Hepatocyte (in vitro differentiated cells): ENCODE measurements around the gene KRTAP10-1. TPM values are rescaled to one million over a fixed set of nuclear protein-coding genes. Genes with fewer than 3 reads are reported as not detected.
"Not testable (repeated sequence)": the region's sequence is repeated elsewhere in the genome, so short reads cannot be mapped to it uniquely, and the experiment has no call there.

Experiments used
- DNase-seq: peaks from one replicate; pipeline ENCODE4 v3.0.0-alpha.2; 2016; ENCODE audit warnings: low spot score
- H2AFZ ChIP-seq: fragments of 200-600 bp; sonication (generic); 2 replicates; pipeline ENCODE4 v1.6.0; 2016; ENCODE audit warnings: antibody characterized with exemption, mild to moderate bottlenecking
- H3K27ac ChIP-seq: fragments of 200-600 bp; sonication (generic); 2 replicates; pipeline ENCODE4 v1.5.1; 2016; ENCODE audit warnings: mild to moderate bottlenecking
- H3K27me3 ChIP-seq: fragments of 200-600 bp; sonication (generic); 2 replicates; pipeline ENCODE4 v1.6.1; 2016
- H3K36me3 ChIP-seq: fragments of 200-600 bp; sonication (generic); replicated peaks from 2 replicates; pipeline ENCODE4 v1.5.1; 2016; ENCODE audit warnings: low read depth; ENCODE audit not compliant: insufficient read depth
- H3K4me1 ChIP-seq: fragments of 200-600 bp; sonication (generic); 2 replicates; pipeline ENCODE4 v1.5.1; 2016; ENCODE audit warnings: mild to moderate bottlenecking, moderate library complexity; ENCODE audit not compliant: insufficient read depth
- H3K4me2 ChIP-seq: fragments of 200-600 bp; sonication (generic); 2 replicates; pipeline ENCODE4 v1.6.0; 2016
- H3K4me3 ChIP-seq: fragments of 200-600 bp; sonication (generic); 2 replicates; pipeline ENCODE4 v1.5.1; 2016; ENCODE audit warnings: mild to moderate bottlenecking
- H3K79me2 ChIP-seq: fragments of 200-600 bp; sonication (generic); 2 replicates; pipeline ENCODE4 v1.6.0; 2017; ENCODE audit warnings: mild to moderate bottlenecking
- H3K9me2 ChIP-seq: fragments of 200-600 bp; sonication (generic); replicated peaks from 2 replicates; pipeline ENCODE4 v1.6.0; 2017; ENCODE audit warnings: mild to moderate bottlenecking; ENCODE audit not compliant: insufficient read depth
- H3K9me3 ChIP-seq: fragments of 200-600 bp; sonication (generic); 2 replicates; pipeline ENCODE4 v1.5.1; 2016; ENCODE audit warnings: low read depth, mild to moderate bottlenecking
- H4K20me1 ChIP-seq: fragments of 200-600 bp; sonication (generic); 2 replicates; pipeline ENCODE4 v1.6.0; 2016; ENCODE audit warnings: mild to moderate bottlenecking; ENCODE audit not compliant: insufficient read depth, poor library complexity, severe bottlenecking
- EZH2 ChIP-seq: fragments of 200-600 bp; sonication (generic); IDR thresholded peaks from 2 replicates; pipeline ENCODE4 v1.6.1; 2016; ENCODE audit warnings: antibody characterized with exemption, mild to moderate bottlenecking, borderline replicate concordance
- EZH2phosphoT487 ChIP-seq: fragments of 200-600 bp; sonication (generic); IDR thresholded peaks from one replicate; pipeline ENCODE4 v1.6.1; 2018; ENCODE audit warnings: antibody characterized with exemption, mild to moderate bottlenecking, low read depth, moderate library complexity; ENCODE audit not compliant: unreplicated experiment, severe bottlenecking
- WGBS: methylation state at CpG from one replicate; pipeline ENCODE4 v1.1.6; 2016; ENCODE audit warnings: low lambda C conversion rate; ENCODE audit errors: missing lambda C conversion rate; 5-methylcytosine and 5-hydroxymethylcytosine counted together
- polyA plus RNA-seq: library from polyadenylated mRNA; unstranded; fragments of >200 nt; fragmentation: Nextera tagmentation; extraction: Ambion mirVana; gene quantifications from 2 replicates; pipeline ENCODE4 v1.2.1, GENCODE V29; 2016
- total RNA-seq: library from RNA; depleted of rRNA; stranded (reverse); fragments of >200 nt; gene quantifications from 2 replicates; pipeline ENCODE4 v1.2.3, GENCODE V29; 2014
- TF ChIP-seq, protein P1 (sequence below): fragments of 200-600 bp; sonication (generic); IDR thresholded peaks from 2 replicates; pipeline ENCODE4 v1.5.1; 2016; ENCODE audit warnings: antibody characterized with exemption, mild to moderate bottlenecking; ENCODE audit not compliant: poor library complexity

Gene KRTAP10-1
- total and polyA plus RNA-seq, 2 experiments from 2014 or later, result not detected

DNA sequence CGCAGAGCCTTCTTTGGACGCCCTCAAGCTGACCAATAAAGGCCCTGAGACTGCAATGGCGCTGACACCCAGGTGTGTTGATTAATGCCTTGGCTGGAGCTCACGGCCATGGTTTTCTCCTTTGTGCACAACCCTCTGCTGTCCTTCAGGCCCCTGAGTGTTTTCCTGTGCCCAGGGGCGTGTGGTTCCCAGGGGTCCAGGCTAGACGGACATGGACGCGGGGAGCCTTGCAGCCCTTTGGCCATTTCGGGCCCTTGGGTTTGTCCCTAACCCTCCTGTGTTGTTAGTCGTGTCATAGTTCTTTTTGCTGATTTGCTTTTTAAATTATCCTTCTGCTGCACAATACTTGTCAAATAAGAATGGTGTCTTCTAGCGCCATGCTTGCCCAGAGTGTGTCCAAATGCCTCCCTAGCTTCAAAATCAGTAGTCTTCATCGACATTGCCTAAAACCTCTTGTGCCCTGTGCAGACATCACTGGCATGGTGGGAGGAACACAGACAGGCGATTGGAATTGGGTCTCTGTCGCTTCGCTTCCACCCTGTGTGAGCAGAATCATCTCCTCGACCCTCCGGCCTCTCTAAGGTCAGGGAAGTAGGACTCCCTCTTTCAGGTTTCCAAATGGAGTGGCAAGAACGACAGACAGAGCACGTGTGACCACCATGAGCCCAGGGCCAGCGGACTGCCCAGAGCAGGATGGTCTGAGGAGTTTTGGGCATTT, 35.5 kb upstream of the KRTAP10-1 start:
- DNase-seq, result no peak
- TF ChIP-seq, protein P1, sequence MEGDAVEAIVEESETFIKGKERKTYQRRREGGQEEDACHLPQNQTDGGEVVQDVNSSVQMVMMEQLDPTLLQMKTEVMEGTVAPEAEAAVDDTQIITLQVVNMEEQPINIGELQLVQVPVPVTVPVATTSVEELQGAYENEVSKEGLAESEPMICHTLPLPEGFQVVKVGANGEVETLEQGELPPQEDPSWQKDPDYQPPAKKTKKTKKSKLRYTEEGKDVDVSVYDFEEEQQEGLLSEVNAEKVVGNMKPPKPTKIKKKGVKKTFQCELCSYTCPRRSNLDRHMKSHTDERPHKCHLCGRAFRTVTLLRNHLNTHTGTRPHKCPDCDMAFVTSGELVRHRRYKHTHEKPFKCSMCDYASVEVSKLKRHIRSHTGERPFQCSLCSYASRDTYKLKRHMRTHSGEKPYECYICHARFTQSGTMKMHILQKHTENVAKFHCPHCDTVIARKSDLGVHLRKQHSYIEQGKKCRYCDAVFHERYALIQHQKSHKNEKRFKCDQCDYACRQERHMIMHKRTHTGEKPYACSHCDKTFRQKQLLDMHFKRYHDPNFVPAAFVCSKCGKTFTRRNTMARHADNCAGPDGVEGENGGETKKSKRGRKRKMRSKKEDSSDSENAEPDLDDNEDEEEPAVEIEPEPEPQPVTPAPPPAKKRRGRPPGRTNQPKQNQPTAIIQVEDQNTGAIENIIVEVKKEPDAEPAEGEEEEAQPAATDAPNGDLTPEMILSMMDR, result no peak
- TF ChIP-seq EZH2phosphoT487 (no peak), EZH2 (no peak)
- H4K20me1 ChIP-seq, result no peaks in the 10 kb centered on the region
- no peaks in the 10 kb centered on the region for H3K9me2 ChIP-seq
- WGBS, result 93% methylated on average over 20 of the region's 20 CpGs
- no peak overlapping the region for H3K4me3 ChIP-seq
- no peaks in the 10 kb centered on the region for H3K36me3 ChIP-seq
- no peaks in the 10 kb centered on the region for H3K9me3 ChIP-seq
- no peaks in the 10 kb centered on the region for H3K79me2 ChIP-seq
- no peak overlapping the region for H3K27ac ChIP-seq
- no peak overlapping the region for H3K4me2 ChIP-seq
- H3K4me1 ChIP-seq, result peaks cover 3% of the 10 kb centered on the region
- no peaks in the 10 kb centered on the region for H3K27me3 ChIP-seq
- no peak overlapping the region for H2AFZ ChIP-seq

DNA sequence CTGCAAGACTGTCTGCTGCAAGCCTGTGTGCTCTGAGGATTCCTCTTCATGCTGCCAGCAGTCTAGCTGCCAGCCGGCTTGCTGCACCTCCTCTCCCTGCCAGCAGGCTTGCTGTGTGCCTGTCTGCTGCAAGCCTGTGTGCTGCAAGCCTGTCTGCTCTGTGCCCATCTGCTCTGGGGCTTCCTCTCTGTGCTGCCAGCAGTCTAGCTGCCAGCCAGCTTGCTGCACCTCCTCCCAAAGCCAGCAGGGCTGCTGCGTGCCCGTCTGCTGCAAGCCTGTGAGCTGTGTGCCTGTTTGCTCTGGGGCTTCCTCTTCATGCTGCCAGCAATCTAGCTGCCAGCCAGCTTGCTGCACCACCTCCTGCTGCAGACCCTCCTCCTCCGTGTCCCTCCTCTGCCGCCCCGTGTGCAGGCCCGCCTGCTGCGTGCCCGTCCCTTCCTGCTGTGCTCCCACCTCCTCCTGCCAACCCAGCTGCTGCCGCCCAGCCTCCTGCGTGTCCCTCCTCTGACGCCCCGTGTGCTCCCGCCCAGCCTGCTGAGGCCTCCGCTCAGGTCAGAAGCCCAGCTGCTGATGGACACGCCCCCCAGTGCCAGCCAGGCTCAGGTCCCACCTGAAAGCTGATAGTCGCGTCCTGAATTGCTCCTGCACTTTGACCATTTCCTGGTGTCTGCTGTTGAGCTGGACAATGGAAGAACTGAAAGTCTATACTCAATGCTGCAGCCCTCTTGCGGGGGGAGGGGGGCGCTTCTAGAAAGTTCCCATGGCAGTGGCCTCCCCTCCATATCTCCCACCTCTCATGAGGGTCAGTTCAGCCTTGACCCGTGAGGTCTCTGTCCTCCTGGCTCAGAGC, 34.7 kb upstream of the KRTAP10-1 start:
- no peaks in the 10 kb centered on the region for H3K27me3 ChIP-seq

DNA sequence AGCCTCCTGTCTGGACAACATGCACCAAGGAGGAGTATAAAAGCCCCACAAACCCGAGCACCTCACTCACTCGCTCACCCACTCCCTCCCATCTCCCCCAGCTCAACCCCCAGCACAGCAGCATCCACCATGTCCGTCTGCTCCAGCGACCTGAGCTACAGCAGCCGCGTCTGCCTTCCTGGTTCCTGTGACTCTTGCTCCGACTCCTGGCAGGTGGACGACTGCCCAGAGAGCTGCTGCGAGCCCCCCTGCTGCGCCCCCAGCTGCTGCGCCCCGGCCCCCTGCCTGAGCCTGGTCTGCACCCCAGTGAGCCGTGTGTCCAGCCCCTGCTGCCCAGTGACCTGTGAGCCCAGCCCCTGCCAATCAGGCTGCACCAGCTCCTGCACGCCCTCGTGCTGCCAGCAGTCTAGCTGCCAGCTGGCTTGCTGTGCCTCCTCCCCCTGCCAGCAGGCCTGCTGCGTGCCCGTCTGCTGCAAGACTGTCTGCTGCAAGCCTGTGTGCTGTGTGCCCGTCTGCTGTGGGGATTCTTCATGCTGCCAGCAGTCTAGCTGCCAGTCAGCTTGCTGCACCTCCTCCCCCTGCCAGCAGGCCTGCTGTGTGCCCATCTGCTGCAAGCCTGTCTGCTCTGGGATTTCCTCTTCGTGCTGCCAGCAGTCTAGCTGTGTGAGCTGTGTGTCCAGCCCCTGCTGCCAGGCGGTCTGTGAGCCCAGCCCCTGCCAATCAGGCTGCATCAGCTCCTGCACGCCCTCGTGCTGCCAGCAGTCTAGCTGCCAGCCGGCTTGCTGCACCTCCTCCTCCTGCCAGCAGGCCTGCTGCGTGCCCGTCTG, 33.8 kb upstream of the KRTAP10-1 start, which contains the start of gene KRTAP10-4:
Gene KRTAP10-4, plus strand, starts transcription at position 100 of the 827 bp plus-strand sequence. Its CDS starts 30 bp downstream, at position 130.
- not testable (repeated sequence) for H3K4me3 ChIP-seq, H3K4me1 ChIP-seq, H2AFZ ChIP-seq, H3K9me2 ChIP-seq, H3K36me3 ChIP-seq, DNase-seq, H3K4me2 ChIP-seq, H3K27me3 ChIP-seq, H3K79me2 ChIP-seq, H3K27ac ChIP-seq, H4K20me1 ChIP-seq, H3K9me3 ChIP-seq
- WGBS, result 90% methylated on average over 21 of the region's 25 CpGs

More for the DNA sequence above, 34.7 kb upstream of the KRTAP10-1 start:
- Histone ChIP-seq H3K4me1 (peaks cover 3% of the 10 kb centered on the region), H2AFZ (no peak overlapping the region), H3K4me2 (no peak overlapping the region), H4K20me1 (no peaks in the 10 kb centered on the region), H3K9me2 (no peaks in the 10 kb centered on the region), H3K4me3 (no peak overlapping the region), H3K9me3 (no peaks in the 10 kb centered on the region), H3K27ac (no peak overlapping the region), H3K36me3 (no peaks in the 10 kb centered on the region), H3K79me2 (no peaks in the 10 kb centered on the region)
- DNase-seq, result peak; percentile 67
- no peak for TF ChIP-seq EZH2phosphoT487
- TF ChIP-seq, protein P1, result no peak
- no peak for TF ChIP-seq EZH2
- WGBS, result 77% methylated on average over 21 of the region's 21 CpGs
